Keratinocyte (primary cell): Measurements from ENCODE around the gene TUBGCP5. TPM values are rescaled to one million over a fixed set of nuclear protein-coding genes. Genes with fewer than 3 reads are reported as not detected.

Source experiments
- DNase-seq: peaks from one replicate; pipeline ENCODE4 v3.0.0-alpha.2; 2011; ENCODE audit warnings: low read depth, missing footprints, low spot score
- FAIRE-seq: peaks from 2 replicates; lab custom pipeline; 2011; peaks lifted over from hg19 to GRCh38; lab: Jason Lieb, UNC
- H2AFZ ChIP-seq: 2 replicates; pipeline ENCODE4 v1.6.0; 2012; ENCODE audit warnings: low read length, control low read depth, inconsistent platforms; ENCODE audit not compliant: control insufficient read depth
- H3K27ac ChIP-seq: 2 replicates; pipeline ENCODE4 v1.5.1; 2011; ENCODE audit warnings: low read length; ENCODE audit not compliant: control insufficient read depth, insufficient read depth
- H3K27me3 ChIP-seq: 3 replicates; pipeline ENCODE4 v1.6.0; 2011; ENCODE audit warnings: low read length; ENCODE audit not compliant: control insufficient read depth, insufficient read depth; ENCODE audit errors: extremely low read depth
- H3K36me3 ChIP-seq, 2 experiments: 2 replicates in 1 of 2; 3 replicates in 1 of 2; pipeline ENCODE4 v1.5.1; 2011; ENCODE audit warnings: low read length in 2 of 2, mild to moderate bottlenecking in 1 of 2; ENCODE audit not compliant: control insufficient read depth in 2 of 2, insufficient read depth in 2 of 2; ENCODE audit errors: extremely low read depth in 1 of 2
- H3K4me1 ChIP-seq: 3 replicates; pipeline ENCODE4 v1.5.1; 2011; ENCODE audit warnings: low read length; ENCODE audit not compliant: control insufficient read depth, insufficient read depth; ENCODE audit errors: extremely low read depth
- H3K4me2 ChIP-seq: 3 replicates; pipeline ENCODE4 v1.6.0; 2011; ENCODE audit warnings: low read depth, low read length; ENCODE audit not compliant: control insufficient read depth, insufficient read depth; ENCODE audit errors: extremely low read depth
- H3K4me3 ChIP-seq, 3 experiments: fragments of 200-600 bp in 1 of 3; sonication (generic) in 1 of 3; 2 replicates in 2 of 3; 3 replicates in 1 of 3; pipeline ENCODE4 v1.5.1; 2011 to 2016; ENCODE audit warnings: low read length in 3 of 3, mild to moderate bottlenecking in 3 of 3, control low read depth in 2 of 3, inconsistent platforms in 1 of 3, low read depth in 1 of 3, mixed read lengths in 1 of 3, mixed run types in 1 of 3, moderate library complexity in 1 of 3; ENCODE audit not compliant: control insufficient read depth in 2 of 3, insufficient read depth in 2 of 3; ENCODE audit errors: extremely low read depth in 1 of 3
- H3K79me2 ChIP-seq: 2 replicates; pipeline ENCODE4 v1.6.0; 2012; ENCODE audit warnings: low read length; ENCODE audit not compliant: control insufficient read depth, insufficient read depth
- H3K9ac ChIP-seq: 3 replicates; pipeline ENCODE4 v1.6.0; 2011; ENCODE audit warnings: low read length; ENCODE audit not compliant: control insufficient read depth, insufficient read depth; ENCODE audit errors: extremely low read depth
- H3K9me1 ChIP-seq: 3 replicates; pipeline ENCODE4 v1.6.0; 2011; ENCODE audit warnings: low read length; ENCODE audit not compliant: control insufficient read depth, insufficient read depth; ENCODE audit errors: extremely low read depth
- H3K9me3 ChIP-seq: 2 replicates; pipeline ENCODE4 v1.5.1; 2012; ENCODE audit warnings: low read depth, low read length; ENCODE audit not compliant: control insufficient read depth
- H4K20me1 ChIP-seq: 3 replicates; pipeline ENCODE4 v1.6.0; 2011; ENCODE audit warnings: low read length; ENCODE audit not compliant: control insufficient read depth, insufficient read depth; ENCODE audit errors: extremely low read depth
- EZH2 ChIP-seq: IDR thresholded peaks from one replicate; pipeline ENCODE4 v1.6.1; 2012; ENCODE audit warnings: inconsistent platforms, mild to moderate bottlenecking, low read length, moderate library complexity
- dilution Hi-C: fragments of 300-500 bp; cut with MboI; formaldehyde crosslinking; loops from one replicate; pipeline ENCODE4 v1.7.0; 2020; ENCODE audit warnings: low sequenced_read_pairs; ENCODE audit not compliant: extremely low pct_ligation_motif_present
- polyA plus RNA-seq, 5 experiments: library from polyadenylated mRNA; depleted of rRNA in 3 of 5; stranded (reverse) in 3 of 5; stranded (forward) in 1 of 5; unstranded in 1 of 5; fragments of >200 nt; gene quantifications; 1 replicate in 1 of 5; 2 replicates in 3 of 5; 3 replicates in 1 of 5; pipeline versions ENCODE4 v1.2.1 to v1.2.3, GENCODE V29; 2011 to 2012; ENCODE audit warnings: missing spikeins in 2 of 5, low read depth in 1 of 5, low replicate concordance in 1 of 5
- TF ChIP-seq, protein P1 (sequence below), 3 experiments: IDR thresholded peaks in 1 of 3; conservative IDR thresholded peaks in 1 of 3; optimal IDR thresholded peaks in 1 of 3; 2 replicates in 2 of 3; 3 replicates in 1 of 3; pipeline versions ENCODE3 to v1.5.1; 2011; ENCODE audit warnings: low read length in 3 of 3, mild to moderate bottlenecking in 3 of 3, moderate library complexity in 2 of 3, control low read depth in 1 of 3, inconsistent platforms in 1 of 3; ENCODE audit not compliant: insufficient read depth in 2 of 3; ENCODE audit errors: extremely low read depth in 1 of 3

TUBGCP5 gene
- polyA plus RNA-seq, 1 donor (not counting 4 experiments of a cell fraction or from before 2014, with no cell fraction given): 20.3 TPM

- Histone ChIP-seq H3K9ac (no peak overlapping the region), H3K36me3 (peaks cover 0 to 1% of the 10 kb centered on the region in 2 experiments), H3K9me3 (no peaks in the 10 kb centered on the region), H3K4me1 (peaks cover 5% of the 10 kb centered on the region), H3K4me2 (no peak overlapping the region), H2AFZ (no peak overlapping the region), H3K27ac (no peak overlapping the region), H3K79me2 (peaks cover 90% of the 10 kb centered on the region), H4K20me1 (peaks cover 21% of the 10 kb centered on the region), H3K27me3 (no peaks in the 10 kb centered on the region), H3K9me1 (no peaks in the 10 kb centered on the region), H3K4me3 (no peak overlapping the region)
- dilution Hi-C loops: no loop called here
- DNase-seq (no peak), FAIRE-seq (no peak)
- TF ChIP-seq, protein P1, sequence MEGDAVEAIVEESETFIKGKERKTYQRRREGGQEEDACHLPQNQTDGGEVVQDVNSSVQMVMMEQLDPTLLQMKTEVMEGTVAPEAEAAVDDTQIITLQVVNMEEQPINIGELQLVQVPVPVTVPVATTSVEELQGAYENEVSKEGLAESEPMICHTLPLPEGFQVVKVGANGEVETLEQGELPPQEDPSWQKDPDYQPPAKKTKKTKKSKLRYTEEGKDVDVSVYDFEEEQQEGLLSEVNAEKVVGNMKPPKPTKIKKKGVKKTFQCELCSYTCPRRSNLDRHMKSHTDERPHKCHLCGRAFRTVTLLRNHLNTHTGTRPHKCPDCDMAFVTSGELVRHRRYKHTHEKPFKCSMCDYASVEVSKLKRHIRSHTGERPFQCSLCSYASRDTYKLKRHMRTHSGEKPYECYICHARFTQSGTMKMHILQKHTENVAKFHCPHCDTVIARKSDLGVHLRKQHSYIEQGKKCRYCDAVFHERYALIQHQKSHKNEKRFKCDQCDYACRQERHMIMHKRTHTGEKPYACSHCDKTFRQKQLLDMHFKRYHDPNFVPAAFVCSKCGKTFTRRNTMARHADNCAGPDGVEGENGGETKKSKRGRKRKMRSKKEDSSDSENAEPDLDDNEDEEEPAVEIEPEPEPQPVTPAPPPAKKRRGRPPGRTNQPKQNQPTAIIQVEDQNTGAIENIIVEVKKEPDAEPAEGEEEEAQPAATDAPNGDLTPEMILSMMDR (optimal IDR thresholded peaks at IDR 0.05 in 1 of 3, IDR thresholded peaks at IDR 0.05 in 1 of 3, conservative IDR thresholded peaks at IDR 0.05 in 1 of 3; ENCODE audit: extremely low read depth in 1 of 3, insufficient read depth in 2 of 3, low read length in 3 of 3): no peak
Observed at GRCh38 chr15:22956257-22956977, 83.0 kb downstream of the TUBGCP5 start.

- Histone ChIP-seq H3K9ac (no peak overlapping the region), H3K4me3 (no peak overlapping the region), H3K9me3 (no peaks in the 10 kb centered on the region), H3K4me2 (no peak overlapping the region), H3K79me2 (peaks cover 91% of the 10 kb centered on the region), H3K36me3 (peaks cover 0 to 1% of the 10 kb centered on the region in 2 experiments), H2AFZ (no peak overlapping the region), H3K27ac (no peak overlapping the region), H3K9me1 (no peaks in the 10 kb centered on the region), H4K20me1 (peaks cover 21% of the 10 kb centered on the region), H3K27me3 (no peaks in the 10 kb centered on the region), H3K4me1 (peaks cover 5% of the 10 kb centered on the region)
- TF ChIP-seq, protein P1 (optimal IDR thresholded peaks at IDR 0.05 in 1 of 3, IDR thresholded peaks at IDR 0.05 in 1 of 3, conservative IDR thresholded peaks at IDR 0.05 in 1 of 3; ENCODE audit: extremely low read depth in 1 of 3, insufficient read depth in 2 of 3, low read length in 3 of 3): no peak
- TF ChIP-seq EZH2: no peak
- DNase-seq (no peak), FAIRE-seq (no peak)
- dilution Hi-C loops: no loop called here
Observed at GRCh38 chr15:22955544-22956119, 83.7 kb downstream of the TUBGCP5 start.
